Activated CD8-positive, alpha-beta memory T cell treated with anti-CD3 and anti-CD28 coated beads, Interleukin-2, amount 50 U/mL, for 24 hours (primary cell): ENCODE measurements around the gene RABGGTA.
"Not testable (repeated sequence)": the region's sequence is repeated elsewhere in the genome, so short reads cannot be mapped to it uniquely, and the experiment has no call there.

Experiments
- DNase-seq: peaks from one replicate; pipeline ENCODE4 v3.0.0-alpha.2; 2020; ENCODE audit errors: extremely low read depth

The RABGGTA gene

DNA sequence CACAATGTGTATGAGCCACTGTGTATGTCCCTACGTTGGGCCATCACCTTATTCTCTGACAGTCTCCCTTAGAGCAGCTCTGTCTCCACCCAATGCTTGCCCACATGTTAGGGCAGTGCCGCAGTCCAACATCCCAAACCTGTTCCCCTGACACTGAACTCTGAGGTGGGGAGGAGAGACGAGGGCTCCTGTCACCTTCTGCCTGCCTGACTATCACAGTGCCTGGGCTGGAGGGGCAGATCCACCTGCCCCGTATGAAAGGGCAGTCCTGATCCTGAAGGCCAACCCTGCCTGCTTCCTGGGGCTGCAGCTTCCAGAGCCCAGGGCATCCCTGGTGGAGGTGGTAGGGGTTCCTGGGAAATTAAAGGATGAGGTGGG, 10.6 kb downstream of the RABGGTA start:
- no peak for DNase-seq

DNA sequence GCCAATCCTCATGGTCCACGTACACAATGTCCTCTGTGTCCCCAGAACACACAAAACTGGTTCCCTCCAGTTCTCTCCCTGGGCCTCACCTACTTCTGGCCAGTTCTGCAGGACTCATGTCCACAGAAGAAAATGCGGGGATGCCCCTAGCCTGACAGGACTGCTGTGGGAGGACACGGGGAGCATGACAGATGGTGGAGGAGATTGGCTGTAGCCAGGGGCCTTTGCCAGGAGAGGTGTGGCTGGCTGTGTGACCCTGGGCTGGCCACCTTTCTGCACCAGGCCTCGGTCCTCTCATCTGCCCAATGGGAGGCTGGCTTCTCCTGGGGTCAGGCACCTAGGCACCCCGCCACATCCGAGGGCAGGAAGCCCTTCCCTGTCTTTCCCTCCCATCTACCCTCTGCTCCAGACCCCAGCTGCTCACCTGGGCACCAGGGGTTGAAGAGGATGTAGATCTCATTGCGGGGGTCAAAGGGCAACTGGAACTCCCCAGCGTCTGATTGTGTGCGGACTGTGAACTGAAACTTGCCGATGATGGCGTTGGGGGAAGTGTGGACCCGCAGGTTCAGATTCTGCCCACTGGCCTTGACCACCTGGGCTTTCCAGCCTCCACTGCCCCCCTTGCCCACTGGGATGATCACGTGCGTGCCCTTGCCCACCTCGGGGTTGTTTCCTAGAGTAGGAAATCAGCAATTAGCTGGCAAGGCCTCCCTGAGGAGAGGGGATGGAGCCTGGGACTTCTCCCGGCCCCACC, 11.2 kb downstream of the RABGGTA start:
- no peak for DNase-seq

DNA sequence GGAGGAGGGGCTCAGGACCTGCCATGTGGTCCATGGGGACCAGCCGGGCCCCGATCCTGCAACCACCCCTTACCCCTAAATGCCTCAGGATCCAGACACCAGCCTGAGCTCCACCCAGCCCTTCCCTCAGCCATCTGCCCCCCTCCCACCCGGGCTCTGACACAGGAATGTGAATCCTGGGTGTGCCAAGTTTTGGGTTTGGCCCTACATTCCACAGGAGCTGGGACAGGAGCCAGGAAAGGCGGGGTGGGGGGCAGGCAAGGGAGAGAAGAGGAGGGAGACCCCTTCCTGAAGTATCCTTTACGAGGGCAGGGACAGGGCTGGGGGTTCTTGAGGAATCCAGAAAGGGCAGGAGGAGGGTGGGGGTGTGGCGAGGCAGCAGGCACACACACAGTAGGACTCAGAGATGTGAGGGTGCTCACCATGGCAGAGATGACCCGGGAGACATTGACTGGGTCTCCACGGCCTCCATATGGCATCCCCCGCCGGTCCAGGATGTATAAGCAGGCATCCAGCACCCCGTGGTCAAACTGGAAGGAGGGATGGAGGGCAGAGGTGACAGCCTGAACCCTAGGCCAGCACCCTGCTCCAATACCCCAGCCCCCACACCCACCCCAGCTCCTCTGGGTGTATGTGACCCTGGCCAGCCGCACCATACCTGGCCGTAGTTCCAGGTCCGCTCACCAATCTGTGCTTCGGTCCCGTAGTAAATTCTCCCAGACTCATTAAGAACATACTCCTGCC, 11.9 kb downstream of the RABGGTA start:
- no peak for DNase-seq

DNA sequence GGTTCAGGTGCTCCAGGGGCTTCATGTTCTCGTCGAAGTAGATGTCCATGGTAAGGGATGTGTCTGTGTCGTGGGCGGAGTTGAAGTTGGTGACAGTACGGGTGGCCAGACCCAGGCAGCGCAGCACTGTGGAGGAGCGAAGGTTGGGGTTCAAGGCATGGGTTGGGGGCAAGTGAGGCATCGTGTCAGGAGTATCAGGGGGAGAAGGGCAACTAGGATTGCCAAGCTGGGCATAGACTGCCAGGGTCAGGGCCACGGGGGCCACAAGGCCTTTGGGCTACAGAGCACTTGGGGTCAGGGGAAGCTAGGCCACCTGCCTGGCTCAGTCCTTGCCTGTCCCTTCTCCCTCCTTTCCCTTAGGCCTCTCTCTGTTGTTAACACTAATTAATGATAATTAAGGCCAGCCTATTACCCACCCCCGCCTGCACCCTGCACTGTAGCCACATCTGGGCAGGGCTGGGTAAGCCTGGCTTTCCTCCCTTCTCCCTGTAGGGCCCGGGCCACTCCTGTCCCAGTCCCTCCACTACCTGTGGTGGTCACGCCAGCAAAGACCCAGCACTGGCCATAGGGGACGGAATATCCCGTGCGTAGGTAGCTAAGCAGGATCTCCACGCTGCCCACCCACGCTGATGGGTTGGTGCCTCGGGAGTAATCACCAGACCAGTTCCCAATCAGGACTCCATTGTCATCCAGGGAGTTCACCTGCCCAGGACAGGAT, 12.7 kb downstream of the RABGGTA start:
- DNase-seq = no peak

DNA sequence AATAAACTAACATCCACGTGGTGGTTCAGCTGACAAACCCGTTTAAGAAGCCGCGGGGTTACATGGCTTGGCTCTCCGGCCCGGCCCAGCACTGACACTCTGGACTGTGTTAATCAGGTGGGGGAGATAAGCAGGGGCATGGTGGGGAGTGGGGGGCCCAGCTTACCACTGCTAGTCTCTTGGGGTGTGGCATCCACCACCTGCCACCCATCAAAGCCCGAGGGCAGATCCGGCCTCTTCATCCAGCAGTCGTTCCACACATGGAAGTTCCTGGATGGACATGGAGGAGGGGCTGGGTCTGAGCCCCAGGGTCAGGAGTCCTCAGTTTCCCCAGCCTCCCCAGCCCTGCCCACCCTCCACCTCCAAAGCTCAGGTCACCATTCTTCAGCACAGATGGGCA, 13.3 kb downstream of the RABGGTA start:
- DNase-seq = no peak

DNA sequence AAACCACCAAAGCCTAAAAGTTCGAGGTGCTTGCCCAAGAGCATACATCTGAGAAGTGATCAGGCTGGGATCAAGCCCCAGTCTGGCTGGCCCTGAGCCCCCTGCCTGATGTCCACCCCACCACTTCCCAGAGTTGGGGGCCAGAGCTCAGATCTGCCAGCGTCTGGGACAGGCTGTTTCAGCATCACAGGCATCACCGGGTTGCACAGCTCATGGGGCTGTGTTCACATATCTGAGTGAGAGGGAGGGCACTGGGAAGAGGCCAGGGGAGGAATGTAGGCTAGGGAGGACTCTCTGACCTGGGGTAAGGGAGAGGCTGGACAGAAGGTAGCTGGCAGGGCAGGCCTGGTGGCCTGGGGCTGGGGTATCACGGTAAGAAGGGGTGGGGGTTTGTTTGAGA, 14.4 kb downstream of the RABGGTA start:
- no peak for DNase-seq

DNA sequence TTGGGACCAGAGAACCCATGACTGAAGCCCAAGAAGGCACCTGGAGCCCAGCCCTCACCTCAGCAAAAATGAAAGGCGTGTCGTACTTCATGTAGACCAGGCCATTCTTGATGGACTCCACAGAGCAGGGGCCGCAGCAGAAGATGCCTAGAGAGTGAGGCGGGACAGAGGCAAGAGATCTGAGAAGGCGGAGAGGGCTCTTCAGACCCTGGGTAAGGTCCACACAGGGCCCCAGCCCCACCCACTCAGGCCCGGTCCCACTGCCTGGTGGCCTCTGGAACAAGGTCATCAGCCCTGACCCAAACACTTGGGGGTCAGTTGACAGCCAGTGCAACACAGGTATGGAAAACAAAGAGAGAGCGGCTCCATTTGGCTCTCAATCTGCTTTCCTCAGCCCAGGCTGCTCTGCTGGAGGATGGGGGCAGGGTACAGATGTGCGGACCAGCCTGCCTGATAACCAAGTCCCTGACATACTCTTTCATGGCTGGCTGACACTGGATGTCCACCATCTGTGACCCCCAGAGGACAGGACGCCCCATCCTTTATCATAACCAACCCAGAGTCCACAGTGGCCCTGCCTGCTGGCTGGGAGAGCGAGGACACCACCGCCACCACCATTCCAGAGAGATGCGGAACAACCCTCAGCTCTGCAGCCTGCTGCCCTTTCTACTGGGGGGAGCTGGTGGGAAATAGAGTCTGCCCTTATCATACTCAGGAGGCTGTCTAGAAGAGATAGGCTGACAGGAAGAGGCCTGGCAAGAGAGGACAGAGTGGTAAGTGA, 15.3 kb downstream of the RABGGTA start:
- DNase-seq = no peak

DNA sequence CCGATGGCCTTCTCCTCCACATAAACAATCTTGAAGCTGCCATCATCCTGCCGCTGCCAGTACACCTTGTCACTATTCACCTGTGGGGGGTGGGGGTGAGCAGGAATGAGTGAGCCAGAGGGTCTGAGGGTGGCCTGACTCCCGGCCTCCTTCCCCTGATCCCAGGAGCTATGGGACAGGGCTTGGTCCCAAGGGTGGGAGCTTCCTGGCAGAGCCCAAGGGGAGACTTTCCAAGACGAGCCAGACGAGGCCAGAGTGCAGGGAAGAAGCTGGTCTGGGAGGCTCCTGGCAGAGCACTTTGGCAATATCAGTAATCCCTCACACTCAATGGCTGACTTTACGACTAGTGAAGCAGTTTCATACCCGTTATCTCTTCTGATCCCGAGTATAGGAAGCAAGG, 16.0 kb downstream of the RABGGTA start:
- DNase-seq = no peak

DNA sequence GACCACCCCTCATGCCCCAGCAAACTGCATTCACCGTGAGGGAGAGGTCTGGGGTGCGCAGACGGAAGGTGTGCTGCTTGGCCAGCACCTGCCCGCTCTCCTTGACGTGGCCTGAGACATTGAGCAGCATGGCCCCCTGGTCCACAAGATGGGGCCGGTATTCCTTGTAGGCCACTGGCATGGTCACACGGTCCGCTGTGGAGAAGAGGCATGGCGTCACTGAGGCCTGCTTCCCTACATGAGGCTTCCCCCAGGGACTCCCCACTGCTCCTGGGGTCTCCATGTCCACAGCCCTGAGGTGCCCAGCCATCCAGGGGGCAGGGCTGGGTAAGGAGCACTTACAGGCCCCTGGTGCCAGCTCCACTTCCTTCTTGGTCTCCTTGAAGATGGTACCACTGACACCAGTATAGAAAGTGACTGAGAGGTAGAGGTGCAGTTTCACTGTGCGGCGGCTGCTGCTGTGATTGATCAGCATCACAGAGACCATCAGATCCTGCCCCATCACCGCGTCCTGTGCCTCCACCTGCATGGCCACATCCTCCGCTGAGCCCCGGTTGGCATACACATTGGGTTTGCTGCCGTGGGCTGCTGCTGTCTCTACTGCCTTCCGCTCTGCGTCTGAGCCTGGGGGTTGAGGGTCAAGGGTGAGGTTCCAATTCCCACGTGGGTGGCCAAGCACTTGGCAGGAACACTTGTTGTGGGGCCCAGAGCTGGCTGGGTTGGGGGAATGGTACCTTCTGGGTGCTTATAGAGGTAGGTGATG, 16.6 kb downstream of the RABGGTA start:
- DNase-seq = no peak

DNA sequence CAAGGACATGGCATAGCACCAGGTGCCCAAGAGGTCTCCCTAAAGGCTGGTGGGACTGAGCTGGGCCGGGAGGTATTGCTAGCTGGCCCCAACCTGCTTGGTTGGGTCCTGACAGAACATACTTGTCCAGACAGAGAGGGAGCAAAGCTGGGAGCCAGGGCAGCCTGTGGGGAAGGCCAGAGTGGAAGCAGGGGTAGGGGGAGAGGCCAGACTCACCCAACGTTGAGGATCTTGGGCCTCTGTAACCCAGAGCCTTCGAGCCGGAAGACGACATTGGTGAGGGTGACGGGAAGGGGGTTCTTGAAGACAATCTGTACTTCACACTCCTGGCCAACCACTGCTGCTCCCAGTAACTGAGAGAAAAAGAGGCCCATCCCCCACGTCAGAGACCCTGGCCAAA, 17.5 kb downstream of the RABGGTA start:
- DNase-seq = no peak

DNA sequence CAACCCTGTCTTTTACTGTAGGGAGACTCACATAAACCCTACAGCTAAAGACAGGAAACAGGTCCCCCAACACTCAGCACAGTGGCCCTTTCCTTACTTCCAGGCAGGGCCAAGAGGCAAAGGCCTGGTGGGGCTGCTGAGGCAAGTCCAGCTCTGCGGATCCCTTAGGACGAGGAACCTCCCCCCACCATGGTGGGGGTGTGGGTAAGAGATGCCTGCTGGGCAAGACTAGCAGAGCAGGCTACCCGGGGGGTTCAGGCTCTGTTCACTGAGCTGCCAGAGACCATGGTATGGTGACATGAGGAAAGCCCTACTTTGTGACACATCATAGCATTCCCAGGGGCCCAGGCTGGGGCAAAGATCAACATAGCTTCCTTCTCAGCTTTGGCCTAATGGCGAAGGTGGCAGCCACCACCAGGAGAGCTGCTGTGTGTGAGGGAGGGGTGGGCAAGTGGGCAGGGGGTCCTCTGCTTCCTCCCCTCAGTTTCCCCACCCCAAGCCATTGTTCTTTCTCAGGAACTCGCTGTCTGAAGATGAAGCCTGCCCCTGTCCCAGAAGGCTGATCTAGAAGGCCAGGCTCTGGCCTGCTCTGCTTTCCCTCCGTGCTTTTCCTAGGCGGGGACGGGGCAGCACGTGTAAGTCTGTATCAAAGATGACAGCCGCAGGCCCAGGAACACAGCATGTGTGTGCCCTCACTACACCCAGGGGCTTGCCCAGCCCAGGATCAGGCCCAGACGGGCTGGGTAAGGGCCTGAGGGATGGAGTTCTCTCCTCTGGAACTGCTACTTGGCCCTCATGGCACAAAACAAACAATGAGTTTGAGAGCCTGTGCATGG, 18.9 kb downstream of the RABGGTA start:
- DNase-seq = no peak

DNA sequence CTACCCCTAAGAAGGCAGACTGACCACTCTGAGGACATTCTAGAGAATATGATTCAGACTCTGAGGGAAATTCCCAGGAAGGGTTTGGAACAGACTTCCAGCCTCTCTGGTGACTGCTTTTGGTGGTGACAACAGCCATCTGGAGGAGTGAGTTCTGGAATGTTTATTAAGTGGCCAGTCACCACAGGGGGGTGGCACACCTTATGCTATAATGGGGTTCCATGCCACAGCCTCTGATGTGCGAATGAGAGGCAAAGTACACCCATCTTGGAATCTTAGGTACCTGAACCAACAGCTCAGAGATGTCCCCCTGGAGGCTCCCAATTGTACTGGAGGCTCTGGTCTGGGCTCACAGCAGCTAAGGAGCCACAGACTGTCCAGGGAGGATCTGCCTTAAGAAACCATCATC, 19.5 kb downstream of the RABGGTA start:
- no peak for DNase-seq

DNA sequence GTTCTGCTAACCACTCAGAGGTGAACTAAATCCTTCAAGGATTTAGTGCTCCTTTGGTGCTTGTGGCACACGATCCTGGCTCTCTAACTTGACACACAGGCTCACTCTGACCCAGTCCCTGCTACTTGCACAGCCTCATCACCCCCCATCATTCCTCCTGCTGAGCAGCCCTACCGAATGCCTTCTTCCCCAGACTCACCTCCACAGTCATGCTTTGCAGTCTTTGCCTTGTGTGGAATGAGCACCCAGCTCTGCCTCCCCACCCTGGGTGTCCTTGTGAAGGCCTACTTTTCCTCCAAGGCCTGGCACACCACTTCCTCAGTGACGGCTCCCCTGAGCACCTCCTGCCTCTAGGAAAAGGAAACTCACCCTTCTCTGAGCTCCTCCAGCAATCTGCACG, 21.0 kb downstream of the RABGGTA start:
- no peak for DNase-seq

DNA sequence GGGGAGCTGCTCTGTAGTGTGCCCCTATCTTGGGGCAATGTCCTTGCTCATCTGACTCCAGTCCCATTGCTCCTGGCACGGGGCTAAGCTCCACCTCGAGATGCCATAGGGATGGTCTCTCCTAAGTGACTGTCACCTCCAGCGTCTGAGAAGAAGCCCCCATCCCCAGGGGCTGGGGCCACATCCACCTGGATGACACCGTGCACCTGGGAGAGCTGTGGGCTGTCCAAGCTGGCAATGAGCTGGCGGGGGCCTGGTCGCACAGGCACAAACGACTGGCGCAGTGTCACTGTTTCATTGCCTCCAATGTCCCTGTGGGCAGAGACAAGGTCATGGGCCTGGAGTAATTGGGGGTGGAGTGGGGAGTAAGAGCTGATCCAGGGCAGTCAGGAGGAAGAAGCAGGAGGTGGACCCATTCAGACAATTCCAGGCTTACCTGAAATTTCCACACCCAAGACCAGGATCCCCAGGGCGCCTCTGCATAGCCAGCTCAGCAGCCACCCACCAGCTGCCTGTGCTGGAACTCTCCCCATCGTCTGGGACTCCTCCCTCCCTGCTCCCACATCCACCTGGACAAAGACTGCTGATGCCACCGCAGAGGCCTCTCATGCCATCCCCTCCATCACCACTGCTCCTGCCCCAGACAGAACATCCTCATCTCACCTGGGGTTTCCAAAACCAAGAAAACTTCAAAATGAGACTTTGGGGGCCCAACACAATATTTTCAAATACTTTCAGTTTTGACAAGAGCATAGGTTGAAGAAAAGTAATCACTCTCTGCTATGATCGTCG, 22.0 kb downstream of the RABGGTA start:
- DNase-seq = no peak

DNA sequence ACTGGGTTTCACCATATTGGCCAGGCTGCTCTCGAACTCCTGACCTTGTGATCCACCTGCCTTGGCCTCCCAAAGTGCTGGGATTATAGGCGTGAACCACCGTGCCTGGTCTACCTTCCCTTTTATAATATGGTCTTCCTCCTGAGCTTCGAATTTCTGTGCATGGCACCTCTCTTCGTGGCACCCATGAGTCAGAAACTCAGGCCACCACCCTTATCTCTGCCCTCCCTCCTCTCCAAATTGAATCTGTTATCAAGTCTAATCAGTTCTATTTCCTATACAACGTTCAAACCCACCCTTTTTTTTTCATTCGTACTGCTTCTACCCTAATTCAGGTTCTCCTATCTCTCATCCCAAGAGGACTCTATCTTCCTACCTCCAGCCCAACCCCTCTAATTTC, 24.0 kb downstream of the RABGGTA start:
- no peak for DNase-seq

DNA sequence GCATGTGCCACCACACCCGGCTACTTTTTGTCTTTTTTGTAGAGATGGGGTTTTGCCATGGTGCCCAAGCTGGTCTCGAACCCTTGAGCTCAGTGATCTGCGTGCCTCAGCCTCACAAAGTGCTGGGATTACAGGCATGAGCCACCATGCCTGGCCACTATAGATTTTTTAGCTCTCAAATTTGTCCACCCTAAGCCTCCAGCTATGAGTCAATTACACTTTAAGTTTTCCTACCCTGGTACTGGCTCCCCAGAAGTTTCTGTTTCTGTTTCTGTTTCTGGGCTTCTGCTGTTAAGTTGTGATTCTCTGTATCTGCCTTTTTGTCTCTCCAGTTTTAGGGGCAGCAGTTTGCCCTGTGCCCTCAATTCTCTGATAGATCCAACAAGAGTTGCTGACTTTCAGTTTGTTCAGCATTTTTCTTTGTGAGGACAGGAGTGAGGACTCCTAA, 24.6 kb downstream of the RABGGTA start:
- no peak for DNase-seq

DNA sequence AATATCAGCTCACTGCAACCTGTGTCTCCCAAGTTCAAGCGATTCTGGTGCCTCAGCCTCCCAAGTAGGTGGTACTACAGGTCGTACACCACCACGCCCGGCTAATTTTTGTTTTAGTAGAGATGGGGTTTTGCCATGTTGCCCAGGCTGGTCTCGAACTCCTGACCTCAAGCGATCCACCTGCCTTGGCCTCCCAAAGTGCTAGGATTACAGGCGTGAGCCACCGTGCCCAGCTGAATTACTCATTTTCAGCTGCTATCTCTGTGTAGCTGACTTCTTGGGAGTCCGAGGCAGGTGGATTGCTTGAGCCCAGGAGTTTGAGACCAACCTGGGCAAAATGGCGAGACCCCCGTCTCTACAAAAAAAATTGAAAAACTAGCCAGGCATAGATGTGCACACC, 26.0 kb downstream of the RABGGTA start:
- DNase-seq = not testable (repeated sequence)

DNA sequence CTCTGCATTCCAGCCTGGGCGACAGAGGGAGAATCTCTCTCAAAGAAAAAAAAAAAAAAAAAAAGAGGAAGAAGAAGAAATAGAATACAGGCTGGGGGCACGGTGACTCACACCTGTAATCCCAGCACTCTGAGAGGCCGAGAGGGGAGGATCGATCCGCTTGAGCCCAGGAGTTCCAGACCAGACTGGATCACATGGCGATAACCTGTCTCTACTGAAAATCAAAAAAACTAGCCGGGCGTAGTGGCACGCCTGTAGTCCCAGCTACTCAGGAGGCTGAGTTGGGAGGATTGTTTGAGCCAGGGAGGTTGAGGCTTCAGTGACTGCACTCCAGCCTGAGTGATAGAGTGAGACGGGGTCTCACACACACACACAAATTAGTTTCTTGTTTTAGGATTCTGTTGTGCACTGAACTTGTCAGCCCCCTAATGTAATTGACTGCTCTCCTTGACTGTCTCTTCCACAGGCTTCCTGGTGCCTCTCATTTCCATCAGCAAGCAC, 28.0 kb downstream of the RABGGTA start:
- no peak for DNase-seq

DNA sequence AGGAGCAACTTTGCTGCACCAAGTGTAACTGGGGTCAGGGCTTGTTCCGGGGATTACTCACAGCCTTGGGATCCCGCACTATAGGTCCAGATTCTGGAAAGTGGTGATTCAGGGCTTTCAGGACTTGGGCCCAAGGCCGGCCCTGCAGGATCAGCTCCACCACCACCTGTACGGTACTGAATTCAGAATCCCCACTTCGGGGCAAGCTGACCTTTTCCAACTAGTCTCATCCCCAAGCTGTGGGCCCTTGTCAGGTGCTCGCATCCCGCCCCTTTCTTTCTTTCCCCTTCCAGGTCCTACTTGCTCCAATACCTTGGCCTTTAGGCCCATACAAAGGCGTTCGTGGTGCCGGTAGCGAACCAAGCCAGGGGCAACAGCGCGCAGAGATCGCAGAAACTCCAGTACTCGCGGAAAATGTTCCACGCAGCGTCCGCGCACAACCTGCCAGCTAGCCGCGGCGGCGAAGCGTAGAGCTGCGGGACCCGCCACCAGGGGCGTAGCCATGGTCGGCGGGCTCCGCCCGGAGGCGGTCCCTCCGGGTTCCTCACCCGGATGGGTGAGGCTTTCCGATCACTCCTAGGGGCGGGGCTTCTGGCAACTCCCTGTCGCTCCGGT, 29.5 kb downstream of the RABGGTA start:
- peak; percentile 81 for DNase-seq
